IMR-90 (cell line): ENCODE data around the gene ADGRB3. TPM values are rescaled to one million over a fixed set of nuclear protein-coding genes. Genes with fewer than 3 reads are reported as not detected.

ENCODE experiments used
- ATAC-seq: fragments of 200-7000 bp; cut with Tn5 transposase; 2 replicates; pipeline ENCODE4 v1.9.1; 2020; ENCODE audit warnings: low read depth, mild to moderate bottlenecking, moderate library complexity
- BruUV-seq: library from RNA; stranded (reverse); fragments of 400-500 nt; replicated peaks from 2 replicates; lab custom pipeline; 2021; lab: Mats Ljungman, UMichigan
- CTCF ChIA-PET: fragments of 300-600 bp; formaldehyde crosslinking; extraction: SDS; loops from one replicate; lab custom pipeline; 2021; ENCODE audit warnings: antibody characterized with exemption; lab: Yijun Ruan, JAX
- POLR2A ChIA-PET: fragments of 300-600 bp; sonication (Branson Sonifier 250); formaldehyde crosslinking; loops from one replicate; lab custom pipeline; 2022; ENCODE audit warnings: antibody characterized with exemption; ENCODE audit not compliant: unreplicated experiment; lab: Charles Lee
- DNase-seq: peaks from one replicate; pipeline ENCODE4 v3.0.0; 2013
- H2AFZ ChIP-seq: replicated peaks from 2 replicates; pipeline ENCODE3; 2013; ENCODE audit warnings: low read length, mild to moderate bottlenecking; ENCODE audit not compliant: poor library complexity
- H2AK5ac ChIP-seq: 2 replicates; pipeline ENCODE4 v1.6.1; 2013; ENCODE audit warnings: low read depth, low read length, inconsistent platforms
- H2AK9ac ChIP-seq: replicated peaks from 2 replicates; pipeline ENCODE3; 2013; ENCODE audit warnings: mild to moderate bottlenecking, low read depth, low read length, moderate library complexity; ENCODE audit not compliant: poor library complexity
- H2BK120ac ChIP-seq: 2 replicates; pipeline ENCODE4 v1.6.1; 2013; ENCODE audit warnings: low read depth, low read length, inconsistent platforms
- H2BK15ac ChIP-seq: 3 replicates; pipeline ENCODE4 v1.6.1; 2013; ENCODE audit warnings: low read depth, low read length, inconsistent platforms
- H2BK20ac ChIP-seq: 2 replicates; pipeline ENCODE4 v1.6.1; 2013; ENCODE audit warnings: low read depth, mild to moderate bottlenecking, inconsistent platforms, low read length, moderate library complexity
- H2BK5ac ChIP-seq: 2 replicates; pipeline ENCODE4 v1.6.1; 2013; ENCODE audit warnings: mild to moderate bottlenecking, low read depth, low read length, inconsistent platforms; ENCODE audit not compliant: poor library complexity, severe bottlenecking
- H3K14ac ChIP-seq: replicated peaks from 2 replicates; pipeline ENCODE4 v1.6.1; 2013; ENCODE audit warnings: low read depth, low read length, inconsistent platforms
- H3K18ac ChIP-seq: 2 replicates; pipeline ENCODE4 v1.6.1; 2013; ENCODE audit warnings: low read depth, low read length, control low read depth
- H3K23ac ChIP-seq: 2 replicates; pipeline ENCODE4 v1.6.1; 2013; ENCODE audit warnings: low read depth, low read length, inconsistent platforms
- H3K27ac ChIP-seq: 2 replicates; pipeline ENCODE4 v1.5.1; 2013; ENCODE audit warnings: mild to moderate bottlenecking, control low read depth, low read length; ENCODE audit not compliant: insufficient read depth
- H3K27me3 ChIP-seq: 2 replicates; pipeline ENCODE4 v1.6.1; 2013; ENCODE audit warnings: low read length; ENCODE audit not compliant: control insufficient read depth, insufficient read depth
- H3K36me3 ChIP-seq: 2 replicates; pipeline ENCODE4 v1.6.1; 2013; ENCODE audit warnings: low read length, mixed read lengths; ENCODE audit not compliant: control insufficient read depth, insufficient read depth
- H3K4ac ChIP-seq: 2 replicates; pipeline ENCODE4 v1.6.1; 2013; ENCODE audit warnings: low read depth, low read length, inconsistent platforms
- H3K4me1 ChIP-seq: 2 replicates; pipeline ENCODE4 v1.6.1; 2013; ENCODE audit warnings: low read length, mixed read lengths; ENCODE audit not compliant: control insufficient read depth, insufficient read depth
- H3K4me2 ChIP-seq: 2 replicates; pipeline ENCODE4 v1.6.1; 2013; ENCODE audit warnings: low read depth, mild to moderate bottlenecking, control low read depth, low read length, moderate library complexity
- H3K4me3 ChIP-seq: 2 replicates; pipeline ENCODE4 v1.5.1; 2013; ENCODE audit warnings: low read depth, mild to moderate bottlenecking, control low read depth, low read length, moderate library complexity; ENCODE audit not compliant: insufficient read depth
- H3K56ac ChIP-seq: 2 replicates; pipeline ENCODE4 v1.6.1; 2013; ENCODE audit warnings: low read length, inconsistent platforms; ENCODE audit not compliant: insufficient read depth; ENCODE audit errors: extremely low read depth
- H3K79me1 ChIP-seq, 2 experiments: 2 replicates each; pipeline ENCODE4 v1.6.1; 2013; ENCODE audit warnings: low read length in 2 of 2, inconsistent platforms in 1 of 2, low read depth in 1 of 2
- H3K9ac ChIP-seq: 2 replicates; pipeline ENCODE4 v1.6.1; 2013; ENCODE audit warnings: low read depth, low read length, control low read depth
- H3K9me1 ChIP-seq: 2 replicates; pipeline ENCODE4 v1.6.1; 2013; ENCODE audit warnings: low read length, inconsistent platforms; ENCODE audit not compliant: insufficient read depth
- H3K9me3 ChIP-seq: 2 replicates; pipeline ENCODE4 v1.6.1; 2013; ENCODE audit warnings: low read length; ENCODE audit not compliant: control insufficient read depth, insufficient read depth
- H4K20me1 ChIP-seq: 2 replicates; pipeline ENCODE4 v1.6.1; 2013; ENCODE audit warnings: low read length, inconsistent platforms; ENCODE audit not compliant: insufficient read depth
- H4K5ac ChIP-seq: 2 replicates; pipeline ENCODE4 v1.6.1; 2013; ENCODE audit warnings: mild to moderate bottlenecking, low read depth, low read length, control low read depth
- H4K8ac ChIP-seq, 2 experiments: 2 replicates each; pipeline ENCODE4 v1.6.1; 2013; ENCODE audit warnings: low read depth in 2 of 2, low read length in 2 of 2, control low read depth in 1 of 2, inconsistent platforms in 1 of 2
- H4K91ac ChIP-seq: 2 replicates; pipeline ENCODE4 v1.6.1; 2013; ENCODE audit warnings: low read depth, low read length, inconsistent platforms; ENCODE audit not compliant: insufficient read depth
- CHD1 ChIP-seq: IDR thresholded peaks from 2 replicates; pipeline ENCODE4 v1.6.1; 2012; ENCODE audit warnings: low read depth, low read length, improper control_type of control experiment
- NFE2L2 ChIP-seq: fragments of 150-350 bp; IDR thresholded peaks from 2 replicates; pipeline ENCODE4 v1.6.1; 2016; ENCODE audit warnings: low read depth, mild to moderate bottlenecking, low read length
- WGBS, 2 experiments: methylation state at CpG; one replicate each; pipeline versions ENCODE4 v1.1.5 to v1.1.7; 2013; ENCODE audit warnings: missing lambda C conversion rate in 2 of 2; ENCODE audit not compliant: insufficient read length in 1 of 2; ENCODE audit errors: extremely low coverage in 2 of 2; 5-methylcytosine and 5-hydroxymethylcytosine counted together
- dilution Hi-C: fragments of 300-500 bp; cut with HindIII; formaldehyde crosslinking; loops from one replicate; pipeline ENCODE4 v1.14.3; 2018; ENCODE audit warnings: low sequenced_read_pairs; ENCODE audit not compliant: unreplicated experiment
- in situ Hi-C: fragments of 300-500 bp; cut with MboI; formaldehyde crosslinking; loops from 3 replicates; pipeline ENCODE4 v1.14.3; 2019; ENCODE audit warnings: low sequenced_read_pairs, inconsistent platforms, mixed read lengths
- intact Hi-C: fragments of 100-400 bp; cut with micrococcal nuclease; formaldehyde crosslinking; loops from 2 replicates; pipeline ENCODE4 v1.10.0; 2022
- polyA plus RNA-seq, 3 experiments: library from polyadenylated mRNA; depleted of rRNA; stranded (reverse); fragments of >200 nt; gene quantifications; 2 replicates each; pipeline ENCODE4 v1.2.3, GENCODE V29; 2012; ENCODE audit warnings: low replicate concordance in 1 of 3
- total RNA-seq: library from RNA; depleted of rRNA; stranded (reverse); fragments of >200 nt; gene quantifications from 2 replicates; pipeline ENCODE4 v1.2.3, GENCODE V29; 2012
- TF ChIP-seq, protein P1 (sequence below): fragments of 150-350 bp; IDR thresholded peaks from 2 replicates; pipeline ENCODE4 v1.6.1; 2016; ENCODE audit warnings: low read depth, mild to moderate bottlenecking, low read length, moderate library complexity, borderline replicate concordance

Gene ADGRB3
- total and polyA plus RNA-seq, 2 of the 4 experiments (the other 2 are of a cell fraction), result not detected

DNA sequence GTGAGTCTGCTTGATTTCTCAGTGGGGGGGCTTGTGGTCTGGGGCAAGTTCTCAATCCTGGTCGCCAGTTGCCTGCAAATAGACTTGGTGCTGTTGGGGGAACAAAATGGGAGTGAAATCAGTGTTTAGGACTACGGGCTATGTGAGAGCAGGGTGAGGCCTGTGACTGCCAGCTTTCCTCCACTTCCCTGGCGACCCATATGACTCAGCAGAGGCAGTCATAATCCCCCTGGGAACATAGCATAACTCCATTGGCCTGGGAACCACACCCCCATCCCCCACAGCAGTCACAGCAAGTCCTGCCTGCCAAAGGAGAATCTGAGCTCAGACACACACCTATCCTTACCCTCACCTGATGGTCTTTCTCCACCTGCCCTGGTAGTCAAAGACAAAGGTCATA lies 773.8 kb downstream of the ADGRB3 start:
- DNase-seq (no peak), ATAC-seq (no peak)
- intact Hi-C loops, result no loop called here
- Histone ChIP-seq H4K5ac (no peak overlapping the region), H2AK5ac (no peak overlapping the region), H3K36me3 (no peaks in the 10 kb centered on the region), H3K9me3 (no peaks in the 10 kb centered on the region), H4K8ac (no peak overlapping the region), H2BK120ac (no peak overlapping the region), H4K20me1 (no peaks in the 10 kb centered on the region), H3K4me1 (no peaks in the 10 kb centered on the region), H3K14ac (no peak overlapping the region), H3K4ac (no peak overlapping the region), H3K18ac (no peak overlapping the region), H2AFZ (no peak overlapping the region), H3K4me2 (no peak overlapping the region), H3K79me1 (no peaks in the 10 kb centered on the region), H4K91ac (no peak overlapping the region), H3K27me3 (no peaks in the 10 kb centered on the region), H3K27ac (no peak overlapping the region), H2BK20ac (no peak overlapping the region), H2AK9ac (no peak overlapping the region), H3K56ac (no peak overlapping the region), H3K4me3 (no peak overlapping the region), H3K9me1 (no peaks in the 10 kb centered on the region), H2BK5ac (no peak overlapping the region), H3K9ac (no peak overlapping the region), H2BK15ac (no peak overlapping the region), H3K23ac (no peak overlapping the region)
- in situ Hi-C loops, result no loop called here
- BruUV-seq, result no TSS peak
- TF ChIP-seq, protein P1, sequence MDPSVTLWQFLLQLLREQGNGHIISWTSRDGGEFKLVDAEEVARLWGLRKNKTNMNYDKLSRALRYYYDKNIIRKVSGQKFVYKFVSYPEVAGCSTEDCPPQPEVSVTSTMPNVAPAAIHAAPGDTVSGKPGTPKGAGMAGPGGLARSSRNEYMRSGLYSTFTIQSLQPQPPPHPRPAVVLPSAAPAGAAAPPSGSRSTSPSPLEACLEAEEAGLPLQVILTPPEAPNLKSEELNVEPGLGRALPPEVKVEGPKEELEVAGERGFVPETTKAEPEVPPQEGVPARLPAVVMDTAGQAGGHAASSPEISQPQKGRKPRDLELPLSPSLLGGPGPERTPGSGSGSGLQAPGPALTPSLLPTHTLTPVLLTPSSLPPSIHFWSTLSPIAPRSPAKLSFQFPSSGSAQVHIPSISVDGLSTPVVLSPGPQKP, result no peak
- no peak for TF ChIP-seq CHD1
- TF ChIP-seq NFE2L2, result no peak
- WGBS, 2 experiments, result no CpG with 5 or more reads among the region's 3 CpGs
- ChIA-PET POLR2A (no interaction called here), CTCF (no interaction called here)
- dilution Hi-C loops, result no loop called here
